Endothelial cell of hepatic sinusoid (primary cell): Measurements from ENCODE around the gene GPC5.
"Not testable (repeated sequence)": the region's sequence is repeated elsewhere in the genome, so short reads cannot be mapped to it uniquely, and the experiment has no call there.

Source experiments
- in situ Hi-C: cut with HindIII; loops from 2 replicates; pipeline ENCODE4 v1.10.0; 2017; ENCODE audit warnings: low sequenced_read_pairs

GPC5 gene

DNA sequence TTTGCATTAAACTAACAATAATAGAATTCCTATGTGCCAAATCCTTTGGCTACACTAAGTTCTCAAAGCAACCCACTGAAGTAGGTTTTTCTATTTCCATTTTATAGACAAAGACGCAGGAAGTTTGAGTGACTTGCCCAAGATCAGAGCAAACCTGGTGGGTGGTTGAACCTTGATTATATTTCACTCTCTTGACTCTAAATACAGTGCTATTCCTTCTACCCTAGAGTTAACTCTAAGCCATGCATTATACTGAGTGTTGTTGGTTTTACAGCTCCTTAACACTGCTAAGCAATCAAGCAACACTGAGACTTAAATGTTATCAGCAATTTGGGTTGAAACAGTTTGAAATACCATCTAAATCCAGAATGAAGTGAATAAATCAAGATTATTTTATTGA lies 1014.6 kb downstream of the GPC5 start:
- in situ Hi-C loops = no loop called here

GRCh38 chr13:92413452-92413851 lies 1015.0 kb downstream of the GPC5 start:
- in situ Hi-C loops = no loop called here

DNA sequence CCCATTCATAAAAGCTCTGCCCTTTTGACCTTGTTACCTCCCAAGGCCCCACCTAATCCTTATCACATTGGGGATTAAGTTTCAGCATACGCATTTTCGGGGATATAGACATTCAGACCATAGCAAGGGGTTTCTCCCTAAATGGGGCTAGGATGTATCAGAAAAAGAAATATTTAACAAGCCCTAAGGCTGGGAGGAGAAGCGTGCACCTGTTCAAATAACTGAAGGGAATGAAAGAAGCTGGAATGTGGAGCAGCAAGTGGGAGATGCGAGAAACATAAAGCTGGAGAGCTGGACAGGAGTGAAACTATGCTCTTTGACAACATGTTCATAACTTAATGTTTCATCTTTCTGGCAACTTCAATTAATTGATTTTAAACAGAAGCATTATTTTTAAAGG lies 1016.4 kb downstream of the GPC5 start:
- in situ Hi-C loops = no loop called here

DNA sequence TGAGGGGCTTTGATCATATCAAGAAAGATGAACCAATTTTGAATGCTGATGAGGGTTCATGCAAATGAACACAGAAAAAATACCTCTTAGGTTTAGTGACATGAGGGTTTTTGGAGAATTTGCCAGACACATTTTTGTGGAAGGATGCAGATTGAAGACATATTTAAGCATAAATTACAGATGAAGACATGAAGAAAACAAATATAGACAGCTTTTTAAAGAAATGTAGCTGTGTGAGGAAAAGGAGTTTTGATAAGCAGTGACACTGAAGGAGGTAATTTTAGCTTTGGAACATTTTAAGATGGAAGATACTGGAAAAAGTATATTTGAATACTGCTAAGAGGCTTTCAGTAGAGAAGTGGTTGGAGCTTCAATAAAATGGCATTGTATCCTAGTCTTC lies 1017.4 kb downstream of the GPC5 start:
- in situ Hi-C loops = no loop called here

- in situ Hi-C loops = no loop called here
Observed at GRCh38 chr13:92418818-92419412, 1020.5 kb downstream of the GPC5 start.

DNA sequence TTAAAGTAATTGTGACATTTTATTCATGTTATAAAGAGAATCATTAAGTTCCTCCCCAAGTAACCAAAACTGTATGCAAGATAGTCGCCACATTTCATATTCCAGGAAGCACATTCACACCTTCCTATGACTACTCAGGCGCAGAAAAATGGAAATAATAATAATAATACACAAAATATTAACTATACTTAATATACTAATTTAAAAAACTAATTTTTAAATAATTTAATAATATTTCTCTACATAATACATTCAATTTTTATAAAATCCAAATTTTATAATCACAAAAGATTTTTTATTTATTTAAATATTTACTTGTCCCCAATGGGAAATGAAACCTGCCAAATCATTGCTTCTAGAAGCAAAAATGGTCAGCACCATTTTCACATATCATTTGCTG lies 1030.8 kb downstream of the GPC5 start:
- in situ Hi-C loops = no loop called here

GRCh38 chr13:92433386-92433785 lies 1035.0 kb downstream of the GPC5 start:
- in situ Hi-C loops = no loop called here

- in situ Hi-C loops = no loop called here
Observed at GRCh38 chr13:92433963-92434362, 1035.5 kb downstream of the GPC5 start.

DNA sequence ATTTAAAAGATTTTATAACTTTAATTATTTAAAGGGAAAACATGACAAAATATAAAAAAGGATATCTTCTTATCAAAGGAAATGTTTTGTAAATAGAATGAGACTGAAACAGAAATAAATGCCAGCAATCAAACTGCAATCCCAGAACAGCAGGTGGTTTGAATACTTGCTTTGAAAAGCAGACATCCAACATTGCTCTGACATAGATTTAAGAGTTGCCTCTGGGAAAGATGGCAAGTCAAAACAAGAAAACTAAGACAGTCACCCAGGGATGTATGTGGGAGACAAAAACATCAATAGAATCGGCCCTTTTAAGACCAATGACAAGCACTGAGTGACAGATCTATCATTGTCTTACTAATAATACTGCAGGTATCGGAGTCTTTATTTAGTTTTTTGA lies 1038.5 kb downstream of the GPC5 start:
- in situ Hi-C loops = no loop called here

DNA sequence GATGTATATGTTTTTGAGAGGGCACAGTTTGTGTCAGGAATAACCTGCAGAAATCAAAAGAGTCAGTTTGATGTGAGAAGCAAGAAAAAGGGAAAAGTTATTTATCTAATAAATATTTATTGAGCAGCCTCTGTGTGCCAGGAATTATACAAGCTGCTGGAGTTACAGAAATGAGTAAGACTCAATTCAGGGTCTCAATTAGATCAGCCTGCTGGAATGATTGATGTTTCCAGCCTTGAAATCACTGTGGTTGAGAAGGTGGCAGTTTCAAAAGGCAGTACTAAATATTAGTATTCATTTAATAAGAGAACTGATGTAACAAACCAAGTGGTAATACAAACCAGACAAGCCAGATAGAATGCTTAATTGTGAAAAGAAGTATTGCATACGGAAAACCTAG lies 1045.8 kb downstream of the GPC5 start:
- in situ Hi-C loops = no loop called here

DNA sequence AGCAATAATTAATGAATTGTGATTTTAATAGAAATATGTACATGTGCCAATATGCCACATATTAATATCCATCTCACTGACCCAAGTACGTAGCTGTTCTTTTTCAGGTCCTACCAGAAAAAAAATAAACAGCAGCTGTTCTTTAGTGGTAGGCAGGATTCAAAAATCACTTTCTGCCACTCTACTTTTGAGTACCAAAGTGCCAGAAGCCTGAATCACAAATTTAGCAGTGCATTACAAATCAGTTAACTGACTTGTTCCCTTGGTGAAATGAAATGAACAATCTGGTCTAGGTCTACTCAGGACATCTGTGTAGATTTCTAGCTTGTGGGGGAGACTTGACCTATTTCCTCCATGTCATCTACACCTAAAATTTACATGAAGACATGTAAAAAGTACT lies 1052.6 kb downstream of the GPC5 start:
- in situ Hi-C loops = no loop called here

DNA sequence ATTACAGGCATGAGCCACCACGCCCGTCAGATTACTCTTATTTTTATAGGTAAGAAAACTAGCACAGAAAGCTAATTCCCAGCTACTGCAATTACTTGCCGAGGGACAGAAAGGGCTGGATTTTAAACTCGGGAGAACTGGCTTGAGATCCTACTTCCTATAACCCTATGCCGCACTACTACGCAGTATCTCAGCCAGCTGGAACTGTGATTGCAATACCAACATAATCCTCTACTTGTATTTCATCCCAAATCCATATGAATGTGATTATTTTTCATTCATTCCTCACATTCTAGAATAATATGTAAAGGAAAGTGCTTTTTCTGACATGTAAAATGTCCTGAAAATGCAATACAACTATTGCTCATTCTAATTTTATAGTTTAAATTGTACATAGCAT lies 1054.4 kb downstream of the GPC5 start:
- in situ Hi-C loops = no loop called here

- in situ Hi-C loops = no loop called here
Observed at GRCh38 chr13:92459306-92459705, 1060.9 kb downstream of the GPC5 start.

- in situ Hi-C loops = no loop called here
Observed at GRCh38 chr13:92460479-92460878, 1062.1 kb downstream of the GPC5 start.

DNA sequence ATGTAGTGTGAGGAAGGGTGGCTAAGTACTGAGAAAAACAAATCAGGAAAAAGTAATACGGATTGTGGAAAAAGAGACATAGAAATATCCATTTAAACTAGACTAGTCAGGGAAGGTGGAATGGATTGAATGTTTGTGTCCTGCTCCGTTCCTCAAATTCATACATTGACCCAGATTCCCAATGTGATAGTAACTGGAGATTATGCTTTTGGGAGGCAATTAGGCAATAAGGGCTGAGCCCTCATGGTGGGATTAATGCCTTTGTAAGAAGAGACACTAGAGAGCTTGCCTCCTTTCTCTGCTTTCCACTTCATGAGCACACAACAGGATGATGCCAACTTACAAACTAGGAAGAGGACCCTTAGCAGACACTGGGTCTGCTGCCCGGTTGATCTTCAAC lies 1063.0 kb downstream of the GPC5 start:
- in situ Hi-C loops = no loop called here

DNA sequence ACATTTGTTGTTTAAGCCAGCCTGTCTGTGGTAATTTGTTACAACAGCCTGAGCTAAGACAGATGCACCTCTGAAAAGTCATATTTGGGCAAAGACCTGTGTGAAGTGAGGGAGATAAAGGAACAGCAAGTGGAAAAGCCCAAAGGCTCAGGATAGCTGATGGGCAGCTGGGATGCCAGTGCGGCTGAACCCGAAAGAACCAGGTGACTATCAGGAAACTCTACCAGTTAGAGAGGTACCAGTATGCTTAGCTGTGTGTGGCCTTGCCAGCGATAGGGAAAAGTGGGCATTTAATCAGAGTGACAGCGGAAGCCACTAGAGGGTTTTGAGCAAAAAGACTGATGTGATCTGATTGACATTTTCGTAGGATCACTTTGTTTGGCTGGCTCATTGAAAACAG lies 1063.4 kb downstream of the GPC5 start:
- in situ Hi-C loops = no loop called here

DNA sequence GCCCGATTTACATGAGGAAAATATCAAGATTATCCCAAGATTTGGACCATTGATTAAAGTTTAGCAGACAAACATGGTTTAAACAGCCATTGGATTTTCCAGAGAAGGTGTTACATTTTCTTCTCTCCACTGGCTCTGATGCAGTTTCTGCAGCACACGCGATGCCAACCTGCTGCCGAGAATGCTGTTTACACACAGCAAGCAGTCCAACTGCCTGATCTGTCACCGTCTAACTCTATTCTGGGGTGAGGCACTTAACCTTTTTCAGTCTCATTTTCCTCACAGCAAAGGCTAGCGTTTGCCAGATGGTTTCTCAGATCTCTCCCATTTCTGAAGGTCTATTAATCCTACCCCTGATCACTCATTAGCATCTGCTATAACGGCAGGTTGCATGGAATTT lies 1064.7 kb downstream of the GPC5 start:
- in situ Hi-C loops = no loop called here

DNA sequence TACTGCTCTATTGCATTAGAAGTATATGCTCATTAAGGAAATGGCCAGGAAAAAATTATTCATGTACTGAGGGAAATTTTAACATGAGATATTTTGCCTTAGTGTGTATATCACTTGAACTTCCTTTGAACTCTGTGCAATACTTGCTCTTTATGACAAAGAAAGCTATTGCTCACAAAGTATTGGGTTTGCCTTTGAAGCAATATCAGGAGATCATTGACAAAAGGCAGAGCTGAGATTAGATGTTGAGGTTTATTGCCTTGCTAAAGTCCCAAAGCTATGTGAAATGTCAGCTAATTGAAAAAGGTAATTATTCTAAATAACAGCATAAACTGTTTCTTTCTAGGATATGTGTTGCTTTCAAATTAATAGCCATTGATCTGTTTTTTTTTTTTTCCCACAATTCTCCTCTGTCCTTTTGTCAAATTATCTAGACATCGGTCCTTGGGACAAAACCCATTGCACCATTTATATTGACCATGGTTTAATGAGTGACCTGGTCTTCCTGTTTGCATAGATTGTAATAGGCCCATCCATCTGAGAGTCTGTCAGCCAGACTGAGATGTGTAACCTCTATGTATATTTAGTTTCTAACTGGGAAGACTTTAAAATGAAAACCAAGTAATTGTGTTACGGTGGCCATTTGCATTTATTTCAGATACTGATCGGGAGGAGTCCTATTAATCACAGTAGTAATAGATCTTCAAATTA lies 1075.5 kb downstream of the GPC5 start:
- in situ Hi-C loops = no loop called here

- in situ Hi-C loops = no loop called here
Observed at GRCh38 chr13:92480387-92480786, 1082.0 kb downstream of the GPC5 start.

DNA sequence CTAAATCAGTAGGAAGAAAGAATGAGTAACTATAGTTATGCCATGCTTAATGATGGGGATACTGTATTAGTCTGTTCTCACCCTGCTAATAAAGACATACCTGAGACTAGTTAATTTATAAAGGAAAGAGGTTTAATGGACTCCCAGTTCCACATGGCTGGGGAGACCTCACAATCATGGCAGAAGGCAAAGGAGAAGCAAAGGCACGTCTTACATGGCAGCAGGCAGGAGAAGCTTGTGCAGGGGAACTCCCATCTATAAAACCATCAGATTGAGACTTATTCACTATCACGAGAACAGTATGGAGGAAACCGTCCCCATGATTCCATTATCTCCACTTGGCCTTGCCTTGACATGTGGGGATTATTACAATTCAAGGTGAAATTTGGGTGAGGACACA lies 1084.4 kb downstream of the GPC5 start:
- in situ Hi-C loops = not testable (repeated sequence)

DNA sequence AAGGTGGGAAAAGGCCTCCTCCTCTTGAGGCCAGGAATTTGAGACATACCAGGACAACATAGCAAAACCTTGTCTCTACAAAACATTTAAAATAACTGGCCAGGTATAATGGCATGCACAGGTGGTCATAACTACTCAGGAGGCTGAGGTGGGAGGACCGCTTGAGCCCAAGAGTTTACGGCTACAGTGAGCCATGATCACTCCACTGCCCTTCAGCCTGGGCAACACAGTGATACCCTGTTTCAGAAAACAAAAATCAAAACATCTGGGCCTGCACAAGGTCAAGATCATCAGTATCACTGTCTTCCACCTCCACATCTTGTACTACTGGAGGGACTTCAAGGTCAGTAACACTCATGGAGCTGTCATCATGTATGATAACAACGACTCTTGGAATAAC lies 1085.5 kb downstream of the GPC5 start:
- in situ Hi-C loops = no loop called here

DNA sequence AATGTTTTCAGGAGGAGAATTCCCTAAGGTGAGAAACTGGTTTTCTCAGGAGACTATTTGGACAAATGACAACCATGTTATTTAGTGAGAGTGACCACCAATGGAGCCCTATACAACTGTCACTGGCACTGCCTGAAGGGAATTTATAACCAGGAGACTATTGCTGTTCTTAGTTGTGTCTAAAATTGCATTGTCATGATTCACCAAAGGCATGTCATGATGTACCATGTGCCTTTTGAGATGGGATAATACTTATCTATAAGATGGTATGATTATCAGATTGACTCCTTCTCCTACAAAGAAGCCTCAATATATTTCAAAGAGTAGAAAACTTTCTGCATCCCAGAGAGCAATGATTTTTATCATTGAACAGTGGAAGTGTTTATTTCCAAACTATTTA lies 1088.8 kb downstream of the GPC5 start:
- in situ Hi-C loops = no loop called here

DNA sequence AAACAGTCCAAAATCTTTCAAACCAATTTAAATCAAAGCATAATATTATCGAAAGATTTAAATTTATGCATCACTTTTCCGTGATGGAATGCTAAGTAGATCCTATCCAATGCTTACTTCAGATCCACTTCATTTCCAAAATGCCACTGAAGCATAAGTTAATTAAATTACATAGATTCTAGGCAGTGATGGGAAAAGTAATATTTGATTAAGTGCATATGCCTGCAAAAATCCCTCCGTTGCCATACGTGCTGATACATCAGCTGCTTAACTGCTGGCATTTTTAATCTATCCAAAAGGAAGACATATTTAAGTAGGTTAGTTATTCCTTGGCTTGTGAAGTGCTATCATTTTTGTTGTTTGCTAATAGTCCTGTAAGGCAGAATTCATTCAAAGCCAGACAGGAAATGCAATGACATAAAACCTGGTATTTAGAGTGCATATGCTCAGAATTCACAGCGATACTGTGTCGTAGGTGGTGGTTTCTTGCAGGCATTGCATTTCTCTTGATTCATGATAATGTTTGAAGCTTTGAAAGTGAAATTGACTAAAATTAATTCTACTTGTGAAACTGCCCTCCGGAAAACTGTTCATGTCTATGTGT lies 1089.9 kb downstream of the GPC5 start:
- in situ Hi-C loops = no loop called here
